D721Med (cell line): ENCODE data around the gene ARFIP1.

ENCODE experiments used
- DNase-seq: peaks from one replicate; pipeline ENCODE4 v3.0.0; 2011; ENCODE audit warnings: low spot score; ENCODE audit not compliant: insufficient read length
- FAIRE-seq: peaks from 2 replicates; lab custom pipeline; 2011; peaks lifted over from hg19 to GRCh38; lab: Jason Lieb, UNC
- TF ChIP-seq, protein P1 (sequence below): IDR thresholded peaks from 2 replicates; pipeline ENCODE4 v1.5.1; 2012; ENCODE audit warnings: mild to moderate bottlenecking, control low read depth; ENCODE audit not compliant: insufficient read depth; ENCODE audit errors: missing control alignments

ARFIP1 gene

DNA sequence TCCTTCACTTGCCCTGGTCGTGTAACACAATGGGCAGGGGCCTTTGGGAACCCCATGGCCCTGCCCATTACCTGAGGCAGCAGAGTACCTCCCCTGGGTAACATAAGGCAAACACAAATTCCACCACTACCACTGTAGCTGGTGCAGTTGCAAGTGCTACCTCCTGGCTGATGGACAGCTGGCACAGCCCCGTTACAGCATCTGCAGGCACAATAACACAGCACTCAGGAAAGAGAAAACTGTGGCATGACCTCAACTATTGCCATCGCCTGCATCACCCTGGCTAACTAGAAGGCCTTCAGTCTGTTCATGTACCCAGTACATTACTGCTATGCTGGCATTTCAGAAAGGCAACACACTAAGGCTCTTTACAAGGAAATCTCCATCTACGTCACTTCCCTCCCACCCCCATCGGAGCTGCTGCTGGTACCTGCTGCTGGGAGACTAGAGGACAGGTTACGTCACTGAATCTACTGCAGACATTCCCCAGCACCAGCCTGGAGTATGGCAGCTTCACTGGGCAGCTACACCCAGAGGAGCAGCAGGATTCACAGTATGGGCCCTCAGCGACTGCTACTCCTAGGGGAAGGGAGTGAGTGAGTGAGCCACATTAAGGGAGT is 39.4 kb downstream of the ARFIP1 start:
- no peak for DNase-seq
- no peak for FAIRE-seq
- TF ChIP-seq, protein P1, sequence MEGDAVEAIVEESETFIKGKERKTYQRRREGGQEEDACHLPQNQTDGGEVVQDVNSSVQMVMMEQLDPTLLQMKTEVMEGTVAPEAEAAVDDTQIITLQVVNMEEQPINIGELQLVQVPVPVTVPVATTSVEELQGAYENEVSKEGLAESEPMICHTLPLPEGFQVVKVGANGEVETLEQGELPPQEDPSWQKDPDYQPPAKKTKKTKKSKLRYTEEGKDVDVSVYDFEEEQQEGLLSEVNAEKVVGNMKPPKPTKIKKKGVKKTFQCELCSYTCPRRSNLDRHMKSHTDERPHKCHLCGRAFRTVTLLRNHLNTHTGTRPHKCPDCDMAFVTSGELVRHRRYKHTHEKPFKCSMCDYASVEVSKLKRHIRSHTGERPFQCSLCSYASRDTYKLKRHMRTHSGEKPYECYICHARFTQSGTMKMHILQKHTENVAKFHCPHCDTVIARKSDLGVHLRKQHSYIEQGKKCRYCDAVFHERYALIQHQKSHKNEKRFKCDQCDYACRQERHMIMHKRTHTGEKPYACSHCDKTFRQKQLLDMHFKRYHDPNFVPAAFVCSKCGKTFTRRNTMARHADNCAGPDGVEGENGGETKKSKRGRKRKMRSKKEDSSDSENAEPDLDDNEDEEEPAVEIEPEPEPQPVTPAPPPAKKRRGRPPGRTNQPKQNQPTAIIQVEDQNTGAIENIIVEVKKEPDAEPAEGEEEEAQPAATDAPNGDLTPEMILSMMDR, result no peak

DNA sequence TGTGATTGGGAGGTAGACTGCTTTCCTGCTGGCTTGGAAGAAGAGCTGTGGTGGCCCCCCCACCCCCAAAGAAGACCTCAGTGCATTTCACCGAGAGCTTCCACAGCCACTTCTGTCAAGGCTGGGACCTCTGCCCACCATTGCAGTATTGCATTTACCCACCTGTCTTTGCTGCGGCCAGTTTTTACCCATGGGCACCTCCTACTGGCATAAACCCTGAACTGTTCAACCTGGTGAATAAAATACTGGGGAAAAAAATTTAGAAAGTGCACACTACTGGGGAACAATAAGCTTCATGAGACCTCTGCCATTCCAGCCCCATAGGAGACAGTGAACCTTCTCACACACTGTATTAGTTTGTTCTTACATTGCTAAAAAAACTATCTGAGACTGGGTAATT is 40.3 kb downstream of the ARFIP1 start:
- DNase-seq (no peak), FAIRE-seq (no peak)
- TF ChIP-seq, protein P1, result no peak

DNA sequence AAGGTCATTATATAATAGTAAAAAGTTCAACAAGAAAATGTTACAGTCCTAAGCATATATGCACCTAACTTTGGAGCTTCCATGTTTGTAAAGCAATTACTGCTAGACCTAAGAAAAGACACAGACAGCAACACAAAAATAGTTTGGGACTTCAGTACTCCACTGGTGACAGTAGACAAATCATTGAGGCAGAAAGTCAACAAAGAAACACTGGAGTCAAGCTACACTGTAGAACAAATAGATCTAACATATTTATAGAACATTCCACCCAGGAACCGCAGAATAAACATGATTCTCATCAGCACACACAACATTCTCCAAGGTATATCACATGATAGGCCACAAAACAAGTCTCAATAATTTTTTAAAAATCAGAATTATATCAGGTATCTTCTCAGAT is 42.6 kb downstream of the ARFIP1 start:
- TF ChIP-seq, protein P1, result no peak
- no peak for FAIRE-seq

DNA sequence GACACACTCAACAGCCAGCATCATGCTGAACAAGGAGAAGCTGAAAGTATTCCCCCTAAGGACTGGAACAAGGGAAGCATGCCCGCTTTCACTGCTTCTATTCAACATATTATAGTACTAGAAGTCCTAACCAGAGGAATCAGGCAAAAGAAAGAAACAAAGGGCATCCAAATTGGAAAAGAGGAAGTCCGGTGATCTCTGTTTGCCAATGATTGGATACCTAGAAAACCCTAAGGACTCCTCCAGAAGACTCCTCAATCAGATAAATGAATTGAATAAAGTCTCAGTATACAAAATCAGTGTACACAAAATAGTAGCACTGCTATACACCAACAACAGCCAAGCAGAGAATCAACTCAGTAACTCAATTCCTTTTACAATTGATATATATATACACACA is 44.8 kb downstream of the ARFIP1 start:
- DNase-seq (no peak), FAIRE-seq (no peak)
- TF ChIP-seq, protein P1, result no peak

More for the DNA sequence above, 42.6 kb downstream of the ARFIP1 start:
- no peak for DNase-seq

DNA sequence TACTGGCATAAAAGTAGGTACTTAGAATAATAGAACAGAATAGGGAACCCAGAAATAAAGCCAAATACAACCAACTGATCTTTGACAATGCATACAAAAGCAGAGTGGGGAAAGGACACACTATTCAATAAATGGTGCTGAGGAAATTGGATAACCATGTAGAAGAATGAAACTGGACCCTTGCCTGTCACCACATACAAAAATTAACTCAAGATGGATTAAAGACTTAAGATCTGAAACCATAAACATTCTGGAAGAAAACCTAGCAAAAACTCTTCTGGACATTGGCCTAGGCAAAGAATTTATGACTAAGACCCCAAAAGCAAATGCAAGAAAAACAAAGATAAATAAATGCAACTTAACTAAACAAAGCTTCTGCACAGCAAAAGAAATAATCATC is 45.6 kb downstream of the ARFIP1 start:
- TF ChIP-seq, protein P1, result no peak

DNA sequence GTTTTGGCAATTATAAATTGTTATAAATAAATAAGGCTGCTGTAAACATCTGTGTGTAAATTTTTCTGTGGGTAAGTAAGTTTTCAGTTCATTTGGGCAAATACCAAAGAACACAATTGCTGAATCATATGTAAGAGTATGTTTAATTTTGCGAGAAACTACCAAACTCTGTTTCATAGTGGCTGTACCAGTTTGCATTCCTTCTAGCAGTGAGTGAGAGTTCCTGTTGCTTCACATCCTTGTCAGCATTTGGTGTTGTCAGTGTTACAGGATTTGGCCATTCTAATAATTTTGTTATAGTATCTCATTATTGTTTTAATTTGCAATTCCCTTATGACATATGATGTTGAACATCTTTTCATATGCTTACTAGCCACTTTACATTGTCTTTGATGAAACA is 48.4 kb downstream of the ARFIP1 start:
- TF ChIP-seq, protein P1, result no peak
- FAIRE-seq (no peak), DNase-seq (no peak)

More for the DNA sequence above, 45.6 kb downstream of the ARFIP1 start:
- DNase-seq, result no peak
- no peak for FAIRE-seq

DNA sequence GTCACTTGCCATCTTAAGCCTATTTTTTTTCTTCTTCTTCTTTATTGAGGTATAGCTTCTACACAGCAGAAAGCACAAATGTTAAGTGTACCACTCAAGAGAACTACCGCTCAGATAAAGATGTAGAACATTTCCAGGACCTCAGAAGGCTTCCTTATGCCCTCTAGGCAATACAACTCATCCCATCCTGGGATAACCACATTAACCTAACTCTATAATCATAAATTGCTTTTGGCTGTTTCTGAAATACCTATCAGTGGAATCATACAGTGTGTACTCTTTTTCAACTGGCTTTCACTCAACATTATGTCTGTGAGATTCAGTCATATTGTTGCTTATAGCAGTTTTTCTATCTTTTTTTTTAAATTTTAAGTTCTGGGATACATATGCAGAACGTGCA is 51.7 kb downstream of the ARFIP1 start:
- DNase-seq (no peak), FAIRE-seq (no peak)
- TF ChIP-seq, protein P1, result no peak
